SH-SY5Y (cell line): ENCODE results near the gene NEUROG1.

ENCODE experiments used
- GATA2 ChIP-seq: IDR thresholded peaks from 2 replicates; pipeline ENCODE4 v1.6.1; 2011; ENCODE audit warnings: mild to moderate bottlenecking, low read depth, low read length
- GATA3 ChIP-seq: IDR thresholded peaks from 2 replicates; pipeline ENCODE4 v1.6.1; 2011; ENCODE audit warnings: low read depth, mild to moderate bottlenecking, low read length, moderate library complexity

GRCh38 chr5:135578685-135579341, 43.0 kb upstream of the NEUROG1 start, which contains the start of gene CXCL14:
- TF ChIP-seq GATA2 (no peak), GATA3 (no peak)
